HepG2 (cell line): ENCODE measurements around the gene NSMF. TPM values are rescaled to one million over a fixed set of nuclear protein-coding genes. Genes with fewer than 3 reads are reported as not detected.

Experiments
- CCDC6 ChIP-seq: sonication (generic); formaldehyde crosslinking; IDR thresholded peaks from 2 replicates; pipeline ENCODE4 v1.8.1; 2022; ENCODE audit warnings: mild to moderate bottlenecking, missing genetic modification reagents, moderate library complexity
- FOXM1 ChIP-seq: sonication (generic); formaldehyde crosslinking; IDR thresholded peaks from 2 replicates; pipeline ENCODE4 v1.5.0; 2020; ENCODE audit warnings: missing genetic modification reagents
- GATAD1 ChIP-seq: IDR thresholded peaks from 2 replicates; pipeline ENCODE4 v1.6.1; 2016; ENCODE audit warnings: missing genetic modification reagents, missing compliant biosample characterization
- HNF1B ChIP-seq: sonication (generic); formaldehyde crosslinking; IDR thresholded peaks from 2 replicates; pipeline ENCODE4 v1.5.1; 2020; ENCODE audit warnings: mild to moderate bottlenecking, moderate library complexity, missing genetic modification reagents
- HOXA9 ChIP-seq: sonication (generic); formaldehyde crosslinking; IDR thresholded peaks from 2 replicates; pipeline ENCODE4 v1.8.1; 2022; ENCODE audit warnings: missing genetic modification reagents, mild to moderate bottlenecking, moderate library complexity, borderline replicate concordance
- IRF1 ChIP-seq: sonication (generic); formaldehyde crosslinking; IDR thresholded peaks from 2 replicates; pipeline ENCODE4 v1.4.0; 2020; ENCODE audit warnings: low read depth, mild to moderate bottlenecking, missing genetic modification reagents
- KLF12 ChIP-seq: sonication (generic); formaldehyde crosslinking; IDR thresholded peaks from 2 replicates; pipeline ENCODE4 v1.4.0; 2020; ENCODE audit warnings: missing genetic modification reagents, borderline replicate concordance
- MAFG ChIP-seq: sonication (generic); formaldehyde crosslinking; IDR thresholded peaks from 2 replicates; pipeline ENCODE4 v1.5.1; 2020; ENCODE audit warnings: mild to moderate bottlenecking, missing genetic modification reagents
- MAFK ChIP-seq, 2 experiments: IDR thresholded peaks in 1 of 2; conservative IDR thresholded peaks in 1 of 2; 2 replicates each; pipeline ENCODE4 v1.6.1; 2011; ENCODE audit warnings: improper control_type of control experiment in 2 of 2, low read length in 2 of 2
- MEIS1 ChIP-seq: sonication (generic); formaldehyde crosslinking; IDR thresholded peaks from 2 replicates; pipeline ENCODE4 v1.9.0; 2021; ENCODE audit warnings: mild to moderate bottlenecking, missing genetic modification reagents, moderate library complexity, borderline replicate concordance
- MZF1 ChIP-seq: sonication (generic); formaldehyde crosslinking; IDR thresholded peaks from 2 replicates; pipeline ENCODE4 v1.8.1; 2023; ENCODE audit warnings: mild to moderate bottlenecking, missing genetic modification reagents, borderline replicate concordance
- RBAK ChIP-seq: sonication (generic); formaldehyde crosslinking; IDR thresholded peaks from 2 replicates; pipeline ENCODE4 v1.5.1; 2020; ENCODE audit warnings: mild to moderate bottlenecking, missing genetic modification reagents
- SIN3A ChIP-seq: IDR thresholded peaks from 2 replicates; pipeline ENCODE4 v1.6.1; 2011; ENCODE audit warnings: low read depth, mild to moderate bottlenecking, control low read depth, low read length, borderline replicate concordance
- SIN3B ChIP-seq: fragments of 150-350 bp; IDR thresholded peaks from 2 replicates; pipeline ENCODE4 v1.6.1; 2014; ENCODE audit warnings: low read length
- TSC22D2 ChIP-seq: sonication (generic); formaldehyde crosslinking; IDR thresholded peaks from 2 replicates; pipeline ENCODE4 v1.5.1; 2020; ENCODE audit warnings: missing genetic modification reagents, mild to moderate bottlenecking, borderline replicate concordance
- ZBTB33 ChIP-seq: sonication (generic); formaldehyde crosslinking; IDR thresholded peaks from 2 replicates; pipeline ENCODE4 v1.4.0; 2020; ENCODE audit warnings: missing genetic modification reagents
- ZNF180 ChIP-seq: sonication (generic); formaldehyde crosslinking; IDR thresholded peaks from 2 replicates; pipeline ENCODE4 v1.4.0; 2020; ENCODE audit warnings: low read depth, missing genetic modification reagents, borderline replicate concordance
- ZNF329 ChIP-seq: sonication (generic); formaldehyde crosslinking; IDR thresholded peaks from 2 replicates; pipeline ENCODE4 v1.9.0; 2021; ENCODE audit warnings: low read depth, mild to moderate bottlenecking, missing genetic modification reagents
- ZNF354B ChIP-seq: sonication (generic); formaldehyde crosslinking; IDR thresholded peaks from 2 replicates; pipeline ENCODE4 v1.8.0; 2022; ENCODE audit warnings: mild to moderate bottlenecking, missing genetic modification reagents
- ZNF451 ChIP-seq: sonication (generic); formaldehyde crosslinking; IDR thresholded peaks from 2 replicates; pipeline ENCODE4 v1.5.0; 2020; ENCODE audit warnings: mild to moderate bottlenecking, missing genetic modification reagents
- ZNF572 ChIP-seq: sonication (generic); formaldehyde crosslinking; IDR thresholded peaks from 2 replicates; pipeline ENCODE4 v1.5.1; 2020; ENCODE audit warnings: mild to moderate bottlenecking, missing genetic modification reagents
- ZNF576 ChIP-seq: sonication (generic); formaldehyde crosslinking; IDR thresholded peaks from 2 replicates; pipeline ENCODE4 v1.4.0; 2020; ENCODE audit warnings: mild to moderate bottlenecking, missing genetic modification reagents
- ZNF7 ChIP-seq: IDR thresholded peaks from 2 replicates; pipeline ENCODE4 v1.6.1; 2016; ENCODE audit warnings: missing biosample characterization, missing genetic modification reagents
- ZNF766 ChIP-seq: sonication (generic); formaldehyde crosslinking; IDR thresholded peaks from 2 replicates; pipeline ENCODE4 v1.5.0; 2020; ENCODE audit warnings: missing genetic modification reagents, borderline replicate concordance
- polyA plus RNA-seq, 8 experiments: library from polyadenylated mRNA; depleted of rRNA in 3 of 8; stranded (reverse) in 7 of 8; unstranded in 1 of 8; fragments of >200 nt; fragmentation: Illumina TruSeq in 4 of 8; extraction: Trizol in 4 of 8; gene quantifications; 2 replicates each; pipeline versions ENCODE4 v1.2.1 to v1.2.3, GENCODE V29; 2011 to 2016; ENCODE audit warnings: low read depth in 4 of 8, missing spikeins in 1 of 8, mixed read lengths in 1 of 8; ENCODE audit not compliant: insufficient read depth in 1 of 8
- total RNA-seq, 5 experiments: library from RNA; depleted of rRNA; stranded (reverse); fragments of >200 nt; fragmentation: Illumina TruSeq; extraction: Trizol; gene quantifications; 2 replicates each; pipeline ENCODE4 v1.2.3, GENCODE V29; 2016; ENCODE audit warnings: low read depth in 1 of 5
- TF ChIP-seq, protein P1 (sequence below): IDR thresholded peaks from 2 replicates; pipeline ENCODE4 v1.6.1; 2012; ENCODE audit warnings: inconsistent platforms

NSMF gene
- total and polyA plus RNA-seq, 2 of the 13 experiments (the other 11 are each of a cell fraction or from before 2014, with no cell fraction given): 44.3 to 183 TPM

DNA sequence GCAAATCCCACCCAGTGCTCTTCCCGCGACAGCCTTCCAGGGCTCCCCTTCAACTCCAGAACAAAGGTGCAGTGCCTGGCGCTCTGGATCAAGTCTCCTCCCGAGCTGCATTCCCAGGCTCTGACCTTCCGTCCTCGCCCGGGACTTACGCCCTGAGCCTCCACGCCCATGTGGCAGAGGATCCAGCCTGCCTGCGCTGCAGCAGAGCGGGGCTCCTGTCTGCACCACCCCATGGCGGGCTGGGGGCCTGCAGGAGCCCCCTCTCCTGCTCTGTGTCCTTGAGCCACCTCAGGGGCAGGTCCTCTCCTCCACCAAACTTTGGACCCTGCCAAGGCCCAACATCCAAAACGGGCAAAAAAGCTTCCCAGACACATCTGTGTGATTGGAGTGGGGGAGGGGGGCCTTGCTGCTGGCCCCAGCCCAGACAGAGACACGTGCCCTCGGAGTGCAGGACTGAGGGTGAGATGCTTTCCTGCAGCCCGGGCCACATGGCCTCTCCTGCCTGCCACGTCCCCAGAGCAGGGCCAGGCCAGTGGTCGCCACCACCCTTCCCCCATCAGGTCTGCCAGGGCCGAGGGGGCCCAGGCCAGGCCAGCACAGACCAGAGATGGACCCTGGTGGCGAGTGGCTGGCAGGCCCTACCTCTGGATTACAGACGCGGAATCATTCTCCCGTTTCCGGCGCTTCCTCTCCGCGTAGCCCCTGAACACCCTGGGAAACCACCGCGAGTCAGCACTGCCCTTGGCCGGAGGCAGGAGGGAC lies 4.4 kb downstream of the NSMF start (continued):
- TF ChIP-seq MAFK (conservative IDR thresholded peaks at IDR 0.05 in 1 of 2, IDR thresholded peaks at IDR 0.05 in 1 of 2; ENCODE audit: low read length in 2 of 2) (no peak), ZNF576 (no peak; the same call in 1 of the 2 replicates), HNF1B (peak; percentile 92), FOXM1 (no peak), SIN3A (no peak), ZNF7 (CRISPR knock-in tag) (no peak), MEIS1 (CRISPR knock-in tag) (no peak), CCDC6 (CRISPR knock-in tag) (no peak), ZNF354B (CRISPR knock-in tag) (no peak), GATAD1 (CRISPR knock-in tag) (peak; percentile 41; the same call in 1 of the 2 replicates), RBAK (0 out of 2 replicates have a peak, but pooled peaks have one; percentile 37), IRF1 (CRISPR knock-in tag) (no peak), MZF1 (CRISPR knock-in tag) (no peak), SIN3B (no peak), TSC22D2 (CRISPR knock-in tag) (no peak), HOXA9 (CRISPR knock-in tag) (no peak), MAFG (CRISPR knock-in tag) (no peak; the same call in 1 of the 2 replicates), ZNF572 (CRISPR knock-in tag) (peak; percentile 24; the same call in 1 of the 2 replicates), ZBTB33 (CRISPR knock-in tag) (peak; percentile 90), ZNF766 (CRISPR knock-in tag) (peak; percentile 81; the same call in 1 of the 2 replicates), ZNF180 (CRISPR knock-in tag) (no peak), ZNF451 (peak; percentile 97), KLF12 (CRISPR knock-in tag) (no peak; the same call in 1 of the 2 replicates), ZNF329 (CRISPR knock-in tag) (peak; percentile 85; the same call in 1 of the 2 replicates)
- TF ChIP-seq, protein P1, sequence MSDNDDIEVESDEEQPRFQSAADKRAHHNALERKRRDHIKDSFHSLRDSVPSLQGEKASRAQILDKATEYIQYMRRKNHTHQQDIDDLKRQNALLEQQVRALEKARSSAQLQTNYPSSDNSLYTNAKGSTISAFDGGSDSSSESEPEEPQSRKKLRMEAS: no peak
